HG03039 (cell line): ENCODE measurements around the gene WDR18.

Experiments
- ATAC-seq: cut with Tn5 transposase; IDR thresholded peaks from one replicate; pipeline ENCODE4 v1.9.1; 2021; ENCODE audit warnings: mild to moderate bottlenecking, moderate library complexity; ENCODE audit not compliant: unreplicated experiment

The WDR18 gene

GRCh38 chr19:964761-965694 is 19.1 kb upstream of the WDR18 start:
- ATAC-seq, result no peak

GRCh38 chr19:966485-967088 is 17.6 kb upstream of the WDR18 start:
- ATAC-seq, result no peak

- ATAC-seq, result no peak
Observed at GRCh38 chr19:970695-971094, 13.4 kb upstream of the WDR18 start.

- ATAC-seq, result no peak
Observed at GRCh38 chr19:971795-972194, 12.3 kb upstream of the WDR18 start.

GRCh38 chr19:972281-972680 is 11.9 kb upstream of the WDR18 start:
- no peak for ATAC-seq

- ATAC-seq, result no peak
Observed at GRCh38 chr19:973726-974563, 10.2 kb upstream of the WDR18 start.

GRCh38 chr19:974564-975257 is 9.4 kb upstream of the WDR18 start:
- ATAC-seq, result no peak

GRCh38 chr19:976476-976875 is 7.7 kb upstream of the WDR18 start:
- no peak for ATAC-seq

- ATAC-seq, result no peak
Observed at GRCh38 chr19:977058-977464, 7.1 kb upstream of the WDR18 start.

GRCh38 chr19:979318-979741 is 4.8 kb upstream of the WDR18 start:
- ATAC-seq, result no peak

GRCh38 chr19:980133-980998 is 3.8 kb upstream of the WDR18 start:
- no peak for ATAC-seq

- no peak for ATAC-seq
Observed at GRCh38 chr19:982567-983170, 1.5 kb upstream of the WDR18 start.

GRCh38 chr19:986083-986482 is 1.9 kb downstream of the WDR18 start:
- ATAC-seq, result no peak

GRCh38 chr19:988081-988480 is 3.9 kb downstream of the WDR18 start:
- ATAC-seq, result no peak

GRCh38 chr19:988510-988909 is 4.4 kb downstream of the WDR18 start:
- no peak for ATAC-seq

GRCh38 chr19:989381-990081 is 5.4 kb downstream of the WDR18 start:
- ATAC-seq, result no peak

- no peak for ATAC-seq
Observed at GRCh38 chr19:990119-990571, 6.0 kb downstream of the WDR18 start.

- no peak for ATAC-seq
Observed at GRCh38 chr19:990746-991145, 6.6 kb downstream of the WDR18 start.
